GM23338 (cell line): Measurements from ENCODE around the gene APOL4. TPM values are rescaled to one million over a fixed set of nuclear protein-coding genes. Genes with fewer than 3 reads are reported as not detected.

Experiments
- ATAC-seq: fragments of 200-7000 bp; cut with Tn5 transposase; 3 replicates; pipeline ENCODE4 v1.9.1; 2020
- DNase-seq: peaks from one replicate; pipeline ENCODE4 v3.0.0-alpha.2; 2015; ENCODE audit warnings: low spot score
- H2AFZ ChIP-seq: fragments of 200-600 bp; sonication (generic); 2 replicates; pipeline ENCODE4 v1.8.0; 2016; ENCODE audit warnings: antibody characterized with exemption, mild to moderate bottlenecking, moderate library complexity
- H3F3A ChIP-seq: fragments of 200-600 bp; sonication (generic); replicated peaks from 2 replicates; pipeline ENCODE4 v1.8.0; 2017; ENCODE audit warnings: antibody characterized with exemption, mixed run types, low read depth
- H3K27ac ChIP-seq: fragments of 200-600 bp; sonication (generic); 2 replicates; pipeline ENCODE4 v1.6.1; 2016; ENCODE audit warnings: low read depth
- H3K27me3 ChIP-seq: fragments of 200-600 bp; sonication (generic); 2 replicates; pipeline ENCODE4 v1.8.0; 2016; ENCODE audit warnings: mild to moderate bottlenecking, mixed run types, moderate library complexity; ENCODE audit not compliant: insufficient read depth
- H3K36me3 ChIP-seq: fragments of 200-600 bp; sonication (generic); 2 replicates; pipeline ENCODE4 v1.8.0; 2016; ENCODE audit warnings: mild to moderate bottlenecking; ENCODE audit not compliant: insufficient read depth
- H3K4me1 ChIP-seq: fragments of 200-600 bp; sonication (generic); 2 replicates; pipeline ENCODE4 v1.8.0; 2016; ENCODE audit warnings: mild to moderate bottlenecking, moderate library complexity; ENCODE audit not compliant: insufficient read depth
- H3K4me2 ChIP-seq: fragments of 200-600 bp; sonication (generic); 2 replicates; pipeline ENCODE4 v1.7.1; 2017; ENCODE audit warnings: mixed run types
- H3K4me3 ChIP-seq: fragments of 200-600 bp; sonication (generic); 2 replicates; pipeline ENCODE4 v1.6.1; 2016; ENCODE audit warnings: mixed run types
- H3K79me2 ChIP-seq: fragments of 200-600 bp; sonication (generic); replicated peaks from 2 replicates; pipeline ENCODE4 v1.8.0; 2017; ENCODE audit warnings: mild to moderate bottlenecking; ENCODE audit not compliant: insufficient read depth
- H3K9me2 ChIP-seq: fragments of 200-600 bp; sonication (generic); 2 replicates; pipeline ENCODE4 v1.8.0; 2017; ENCODE audit not compliant: insufficient read depth
- H4K20me1 ChIP-seq: fragments of 200-600 bp; sonication (generic); replicated peaks from 2 replicates; pipeline ENCODE4 v1.8.0; 2017; ENCODE audit warnings: mild to moderate bottlenecking; ENCODE audit not compliant: insufficient read depth
- H3K27ac Mint-ChIP-seq: 2 replicates; pipeline ENCODE4 v1.8.0; 2020; ENCODE audit warnings: inconsistent platforms, mild to moderate bottlenecking, moderate library complexity, mixed read lengths
- H3K27me3 Mint-ChIP-seq: 3 replicates; pipeline ENCODE4 v1.8.0; 2022; ENCODE audit warnings: low read depth, mild to moderate bottlenecking, moderate library complexity, mixed read lengths, inconsistent platforms; ENCODE audit not compliant: insufficient read depth, poor library complexity
- H3K36me3 Mint-ChIP-seq: 3 replicates; pipeline ENCODE4 v1.8.0; 2021; ENCODE audit warnings: low read depth, mild to moderate bottlenecking, inconsistent platforms, moderate library complexity, mixed read lengths
- H3K4me1 Mint-ChIP-seq: 3 replicates; pipeline ENCODE4 v1.8.0; 2020; ENCODE audit warnings: mild to moderate bottlenecking, inconsistent platforms, mixed read lengths
- H3K4me3 Mint-ChIP-seq: 3 replicates; pipeline ENCODE4 v1.8.0; 2021; ENCODE audit warnings: moderate library complexity, mild to moderate bottlenecking, inconsistent platforms, mixed read lengths
- H3K9me3 Mint-ChIP-seq: 3 replicates; pipeline ENCODE4 v1.8.0; 2020; ENCODE audit warnings: moderate library complexity, mild to moderate bottlenecking, inconsistent platforms, mixed read lengths
- CREB1 ChIP-seq: fragments of 250-450 bp; sonication (Bioruptor Pico); IDR thresholded peaks from 2 replicates; pipeline ENCODE4 v1.5.0; 2020; ENCODE audit warnings: low read depth, mild to moderate bottlenecking, moderate library complexity
- CTCF ChIP-seq, 2 experiments: fragments of 200-600 bp in 1 of 2; sonication (generic) in 1 of 2; conservative IDR thresholded peaks; 2 replicates each; pipeline versions ENCODE4 v1.5.1 to v1.6.1; 2016 to 2017; ENCODE audit warnings: antibody characterized with exemption in 2 of 2, low read depth in 2 of 2, mild to moderate bottlenecking in 2 of 2, moderate library complexity in 1 of 2
- ETS1 ChIP-seq: IDR thresholded peaks from 2 replicates; pipeline ENCODE4 v1.6.1; 2016; ENCODE audit warnings: antibody characterized with exemption
- NANOG ChIP-seq: IDR thresholded peaks from 2 replicates; pipeline ENCODE4 v1.6.1; 2016; ENCODE audit warnings: antibody characterized with exemption, borderline replicate concordance
- POLR2AphosphoS5 ChIP-seq: IDR thresholded peaks from 2 replicates; pipeline ENCODE4 v1.6.1; 2016; ENCODE audit warnings: antibody characterized with exemption, low read depth
- ZNF462 ChIP-seq: fragments of 250-450 bp; sonication (Bioruptor Pico); IDR thresholded peaks from 2 replicates; pipeline ENCODE4 v1.5.0; 2020; ENCODE audit warnings: mild to moderate bottlenecking, moderate library complexity
- polyA plus RNA-seq: library from polyadenylated mRNA; unstranded; fragments of >200 nt; fragmentation: Nextera tagmentation; extraction: Ambion mirVana; gene quantifications from 2 replicates; pipeline ENCODE4 v1.2.1, GENCODE V29; 2016
- total RNA-seq: library from RNA; depleted of rRNA; stranded (reverse); fragments of >200 nt; shearing (Covaris generic); gene quantifications from 2 replicates; pipeline ENCODE4 v1.2.3, GENCODE V29; 2014

APOL4 gene
- total and polyA plus RNA-seq, 2 experiments from 2014 or later = not detected

- Histone ChIP-seq H3K36me3 (no peaks in the 10 kb centered on the region), H3K27ac (no peak overlapping the region), H2AFZ (no peak overlapping the region), H4K20me1 (no peaks in the 10 kb centered on the region), H3K4me1 (peaks cover 5% of the 10 kb centered on the region; the same call in 1 of the 2 replicates), H3K27me3 (no peaks in the 10 kb centered on the region), H3K9me2 (no peaks in the 10 kb centered on the region), H3F3A (no peaks in the 10 kb centered on the region), H3K4me3 (no peak overlapping the region), H3K79me2 (no peaks in the 10 kb centered on the region), H3K4me2 (peak overlapping the region; percentile 49; the same call in 1 of the 2 replicates)
- no peaks in the 10 kb centered on the region for H3K36me3 Mint-ChIP-seq
- H3K4me3 Mint-ChIP-seq = no peak overlapping the region
- DNase-seq (no peak), ATAC-seq (peak; percentile 17)
- peaks cover 25% of the 10 kb centered on the region for H3K4me1 Mint-ChIP-seq
- peaks cover 7% of the 10 kb centered on the region for H3K27me3 Mint-ChIP-seq
- no peak for TF ChIP-seq POLR2AphosphoS5
- TF ChIP-seq CREB1 (CRISPR knock-in tag) = no peak
- no peak for TF ChIP-seq NANOG
- H3K9me3 Mint-ChIP-seq = no peaks in the 10 kb centered on the region
- no peak overlapping the region for H3K27ac Mint-ChIP-seq
Observed at GRCh38 chr22:36145881-36146280, 55.7 kb downstream of the APOL4 start.

- Mint-ChIP-seq H3K27me3 (peaks cover 5% of the 10 kb centered on the region), H3K4me3 (peak overlapping the region; percentile 39; the same call in 1 of the 3 replicates), H3K27ac (no peak overlapping the region; the same call in none of the 2 replicates), H3K9me3 (no peaks in the 10 kb centered on the region), H3K36me3 (no peaks in the 10 kb centered on the region), H3K4me1 (peaks cover 31% of the 10 kb centered on the region)
- Histone ChIP-seq H3K9me2 (no peaks in the 10 kb centered on the region), H3K79me2 (no peaks in the 10 kb centered on the region), H2AFZ (no peak overlapping the region), H3K27me3 (no peaks in the 10 kb centered on the region), H4K20me1 (no peaks in the 10 kb centered on the region), H3F3A (no peaks in the 10 kb centered on the region), H3K36me3 (no peaks in the 10 kb centered on the region), H3K27ac (no peak overlapping the region), H3K4me1 (peaks cover 7% of the 10 kb centered on the region; the same call in 1 of the 2 replicates), H3K4me2 (peak overlapping the region; percentile 53; the same call in 1 of the 2 replicates), H3K4me3 (0 out of 2 replicates have a peak overlapping the region, but pooled peaks have one; percentile 37)
- DNase-seq = peak; percentile 84
- TF ChIP-seq ZNF462 (CRISPR knock-in tag) (peak; percentile 56), CTCF (conservative IDR thresholded peaks at IDR 0.05; ENCODE audit: low read depth in 2 of 2) (peak; percentile 82 to 84), ETS1 (no peak)
- ATAC-seq = peak; percentile 88
Observed at GRCh38 chr22:36144886-36145541, 56.6 kb downstream of the APOL4 start.
